HG03135 (cell line): ENCODE results near the gene IL20RA.

ENCODE experiments used
- ATAC-seq: cut with Tn5 transposase; IDR thresholded peaks from one replicate; pipeline ENCODE4 v1.9.1; 2021; ENCODE audit warnings: mild to moderate bottlenecking, moderate library complexity; ENCODE audit not compliant: unreplicated experiment

The IL20RA gene

GRCh38 chr6:137045222-137045789, 541 bp upstream of the IL20RA start:
- ATAC-seq, result no peak

DNA sequence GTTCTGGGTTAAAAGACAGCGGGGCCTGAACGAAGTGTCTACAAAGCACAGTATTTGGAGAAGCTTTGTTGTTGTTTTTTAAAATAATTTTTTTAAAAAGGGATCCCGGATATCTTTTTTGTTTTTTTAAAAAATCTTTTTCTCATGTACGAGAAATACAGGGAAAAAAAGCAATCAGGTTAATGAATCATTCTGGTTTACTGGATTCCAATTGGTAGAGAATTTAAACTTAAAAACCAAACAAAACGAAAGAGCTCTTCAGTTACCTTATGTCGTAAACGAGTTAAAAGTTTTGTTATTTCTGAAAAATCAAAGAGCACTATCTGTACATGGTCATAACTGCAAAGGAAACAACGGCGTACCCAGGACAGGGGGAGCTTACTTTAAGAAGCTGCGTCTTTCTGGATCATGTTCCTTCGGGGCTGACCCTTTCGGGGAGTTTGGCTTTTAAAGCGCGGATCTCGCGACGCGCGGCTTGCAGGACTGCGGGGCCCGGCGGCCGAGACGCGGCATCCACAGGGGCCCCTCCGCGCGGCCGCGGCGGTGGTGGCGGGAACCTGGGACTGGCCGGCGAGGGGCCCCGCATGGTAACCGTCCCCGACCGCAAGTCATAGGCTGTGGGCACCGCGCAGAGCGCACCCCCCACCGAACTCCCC, 927 bp downstream of the IL20RA start:
- no peak for ATAC-seq

GRCh38 chr6:137040393-137040792, 4.4 kb downstream of the IL20RA start:
- no peak for ATAC-seq

DNA sequence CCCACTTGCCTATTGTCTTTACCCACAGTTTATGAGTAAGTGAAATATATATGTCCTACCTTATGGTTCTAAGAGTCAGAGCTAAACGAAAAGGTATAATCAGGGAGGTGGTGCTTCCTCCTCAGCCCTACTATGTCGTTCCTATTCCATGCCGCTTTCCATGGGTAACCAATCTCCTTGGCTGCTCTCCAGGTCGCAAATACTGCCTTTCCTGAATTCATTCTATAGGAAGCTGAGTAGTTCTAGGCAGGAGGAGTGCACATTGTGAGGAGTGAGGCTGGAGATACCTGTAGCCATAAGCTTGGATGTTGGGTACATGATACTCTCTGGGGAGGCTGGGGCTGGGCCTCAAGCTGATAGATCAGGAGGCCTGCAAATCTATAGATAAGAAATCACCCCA, 5.8 kb downstream of the IL20RA start:
- no peak for ATAC-seq

GRCh38 chr6:137036566-137037300, 8.0 kb downstream of the IL20RA start:
- no peak for ATAC-seq

DNA sequence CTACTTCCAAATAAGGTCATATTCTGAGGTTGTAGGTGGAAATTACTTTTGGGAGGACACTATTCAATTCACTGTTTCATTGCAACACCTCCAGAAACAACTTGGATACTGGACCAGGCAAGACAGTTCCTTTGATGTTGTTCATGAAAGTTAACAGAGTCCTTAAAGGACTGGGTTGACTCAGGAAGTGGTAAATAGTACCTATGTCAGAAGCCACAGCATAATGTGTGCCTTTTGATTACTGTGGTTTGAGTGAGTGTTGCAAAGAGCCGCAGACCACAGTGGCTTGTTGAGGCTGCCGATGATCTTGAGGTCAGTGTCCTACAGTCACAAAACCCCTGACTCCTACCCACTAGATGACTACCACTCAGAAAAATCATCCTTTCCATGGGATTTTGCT, 10.9 kb downstream of the IL20RA start:
- peak; percentile 95 for ATAC-seq

- no peak for ATAC-seq
Measured at GRCh38 chr6:137031122-137031521, 13.6 kb downstream of the IL20RA start.

DNA sequence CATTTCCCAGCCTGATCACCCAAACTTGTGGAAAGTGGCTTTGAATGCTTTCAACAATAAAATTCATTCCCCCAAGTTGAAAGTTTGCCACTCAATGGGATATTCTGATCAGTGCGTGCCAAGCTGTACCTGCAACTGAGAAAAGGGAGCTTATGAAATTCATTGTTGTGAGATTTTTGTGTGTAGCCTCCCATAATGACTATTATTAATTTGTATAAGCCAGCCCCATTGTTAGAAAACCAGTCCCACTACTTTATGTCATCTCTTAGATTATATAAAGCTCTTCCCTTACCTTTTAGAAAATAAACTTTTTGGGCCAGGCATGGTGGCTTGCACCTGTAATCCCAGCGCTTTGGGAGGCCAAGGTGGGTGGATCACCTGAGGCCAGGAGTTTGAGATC, 15.9 kb downstream of the IL20RA start:
- no peak for ATAC-seq

DNA sequence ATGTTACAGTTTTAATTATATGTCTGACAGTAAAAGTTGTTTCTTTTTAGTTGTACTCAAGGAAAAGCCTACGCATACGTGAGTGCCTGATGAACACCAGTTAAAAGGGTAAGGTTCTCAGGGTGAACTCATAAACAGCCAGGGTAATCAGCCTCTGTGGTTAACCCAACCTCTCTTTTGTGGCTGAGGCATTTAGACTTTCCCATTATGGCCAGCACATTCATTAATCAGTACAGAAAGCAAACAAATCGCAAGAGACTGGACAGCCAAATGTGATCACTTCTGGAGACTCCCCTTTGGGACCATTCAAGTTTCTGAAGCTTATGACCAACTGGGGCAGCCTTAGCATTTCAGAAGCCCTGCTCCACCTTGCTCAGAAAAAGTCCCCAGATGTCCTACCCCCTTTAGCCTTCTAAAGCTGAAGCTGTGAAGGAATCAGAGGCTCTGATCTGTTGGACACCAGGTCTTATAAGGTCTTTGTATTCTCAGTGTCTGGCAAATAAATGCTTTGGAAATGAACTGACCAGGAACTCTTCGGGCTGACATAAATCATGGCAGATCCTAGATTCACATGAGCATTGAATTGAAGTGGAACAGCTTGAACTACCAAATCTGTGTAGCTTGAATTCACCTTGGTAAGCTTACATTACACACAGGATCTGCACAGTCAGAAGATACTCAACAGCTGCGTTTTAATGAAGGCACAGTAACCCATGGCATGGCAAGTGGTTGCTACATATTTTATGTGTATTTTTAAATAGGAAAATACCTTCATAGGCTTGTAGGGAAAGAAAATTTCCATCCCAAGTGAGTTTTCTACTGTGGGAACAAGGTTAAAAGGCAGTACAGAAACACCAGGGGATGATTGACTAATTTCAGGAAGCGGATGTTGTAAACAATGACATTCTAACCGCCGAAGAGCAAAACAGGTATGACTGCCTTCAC, 18.7 kb downstream of the IL20RA start:
- ATAC-seq, result no peak

- no peak for ATAC-seq
Measured at GRCh38 chr6:137024237-137024990, 20.4 kb downstream of the IL20RA start.

- no peak for ATAC-seq
Measured at GRCh38 chr6:137020776-137021175, 24.0 kb downstream of the IL20RA start.

GRCh38 chr6:137019476-137020272, 25.1 kb downstream of the IL20RA start:
- ATAC-seq, result no peak

GRCh38 chr6:137017081-137017480, 27.7 kb downstream of the IL20RA start:
- no peak for ATAC-seq

DNA sequence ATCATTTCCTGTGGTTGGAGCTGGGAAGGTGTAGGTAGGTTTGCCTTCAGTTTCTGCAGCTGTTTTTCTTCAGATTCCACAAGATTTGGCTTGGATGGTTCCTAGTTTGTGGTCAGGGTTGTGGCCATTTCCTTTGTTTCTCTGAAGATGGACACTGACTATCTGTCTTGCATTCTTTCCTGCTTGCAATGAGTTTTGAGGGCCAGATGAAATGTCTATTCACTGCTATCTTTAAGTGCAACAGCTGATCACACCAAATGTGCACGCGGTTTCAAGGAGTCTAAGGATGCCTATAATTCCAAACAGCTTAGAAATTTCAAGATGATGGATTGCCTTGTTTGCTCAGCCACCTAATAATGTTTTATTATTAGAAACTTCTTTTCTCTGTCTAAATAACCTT, 28.4 kb downstream of the IL20RA start:
- ATAC-seq, result no peak

GRCh38 chr6:137015943-137016342, 28.8 kb downstream of the IL20RA start:
- no peak for ATAC-seq

- ATAC-seq, result no peak
Measured at GRCh38 chr6:137013738-137014602, 30.8 kb downstream of the IL20RA start.

DNA sequence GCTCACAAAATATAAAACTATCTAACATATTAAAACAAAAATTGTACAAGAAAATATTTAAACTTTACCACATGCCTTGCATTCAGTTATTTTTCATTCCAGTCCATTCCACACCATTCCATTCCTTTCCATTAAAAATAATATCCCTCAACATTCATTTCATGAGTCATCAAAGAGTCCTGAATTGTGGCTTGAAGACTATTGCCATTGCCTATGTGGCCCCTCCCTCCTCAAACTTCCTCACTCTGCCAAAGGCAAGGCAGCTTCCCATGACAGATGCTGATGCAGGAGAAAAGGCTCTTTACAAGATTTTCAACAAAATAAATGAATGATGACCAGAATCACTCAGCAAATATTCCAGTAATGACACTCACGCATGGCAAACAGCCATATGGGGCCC, 31.7 kb downstream of the IL20RA start:
- no peak for ATAC-seq

- no peak for ATAC-seq
Measured at GRCh38 chr6:137011406-137011805, 33.4 kb downstream of the IL20RA start.
